WTC11 (cell line): ENCODE data around the gene RAN. TPM values are rescaled to one million over a fixed set of nuclear protein-coding genes. Genes with fewer than 3 reads are reported as not detected.
A peak's percentile ranks its signal among the peaks of the same experiment; 100 is the strongest.

Experiments
- ATAC-seq: fragments of 200-7000 bp; cut with Tn5 transposase; 2 replicates; pipeline ENCODE4 v1.10.0; 2021; ENCODE audit warnings: mild to moderate bottlenecking, moderate library complexity
- CTCF ChIA-PET: fragments of 300-600 bp; sonication (Branson Sonifier 250); formaldehyde crosslinking; loops from one replicate; lab custom pipeline; 2021; ENCODE audit warnings: antibody characterized with exemption; lab: Charles Lee
- POLR2A ChIA-PET: fragments of 350-600 bp; sonication (Branson Sonifier 250); formaldehyde crosslinking; loops from one replicate; lab custom pipeline; 2021; ENCODE audit warnings: antibody characterized with exemption; lab: Charles Lee
- DNase-seq: peaks from one replicate; pipeline ENCODE4 v3.0.0; 2021; ENCODE audit warnings: low spot score
- H3K27ac Mint-ChIP-seq: 2 replicates; pipeline ENCODE4 v1.8.0; 2021; ENCODE audit warnings: mixed read lengths
- H3K27me3 Mint-ChIP-seq: 2 replicates; pipeline ENCODE4 v1.8.0; 2021; ENCODE audit warnings: low read depth, mild to moderate bottlenecking, moderate library complexity, mixed read lengths
- H3K36me3 Mint-ChIP-seq: 2 replicates; pipeline ENCODE4 v1.8.0; 2021; ENCODE audit warnings: mixed read lengths
- H3K4me1 Mint-ChIP-seq: 2 replicates; pipeline ENCODE4 v1.8.0; 2022; ENCODE audit warnings: mixed read lengths
- H3K4me3 Mint-ChIP-seq: 2 replicates; pipeline ENCODE4 v1.8.0; 2021; ENCODE audit warnings: mild to moderate bottlenecking, moderate library complexity, mixed read lengths
- H3K9me3 Mint-ChIP-seq: 2 replicates; pipeline ENCODE4 v1.8.0; 2021; ENCODE audit warnings: mixed read lengths
- CREB1 ChIP-seq: sonication (generic); formaldehyde crosslinking; IDR thresholded peaks from 2 replicates; pipeline ENCODE4 v1.8.0; 2023; ENCODE audit warnings: mild to moderate bottlenecking, missing genetic modification reagents
- FOXK1 ChIP-seq: sonication (generic); formaldehyde crosslinking; IDR thresholded peaks from 2 replicates; pipeline ENCODE4 v1.8.0; 2022; ENCODE audit warnings: mild to moderate bottlenecking, moderate library complexity, missing genetic modification reagents
- FOXP1 ChIP-seq: sonication (generic); formaldehyde crosslinking; IDR thresholded peaks from 2 replicates; pipeline ENCODE4 v1.8.0; 2022; ENCODE audit warnings: missing genetic modification reagents, mild to moderate bottlenecking, moderate library complexity, borderline replicate concordance
- JAZF1 ChIP-seq: fragments of 250-450 bp; sonication (Bioruptor Pico); IDR thresholded peaks from 2 replicates; pipeline ENCODE4 v1.9.0; 2021; ENCODE audit warnings: moderate library complexity, mild to moderate bottlenecking, inconsistent platforms
- KAT7 ChIP-seq: sonication (generic); formaldehyde crosslinking; IDR thresholded peaks from 2 replicates; pipeline ENCODE4 v1.8.1; 2023; ENCODE audit warnings: missing genetic modification reagents, mild to moderate bottlenecking, borderline replicate concordance
- NFATC4 ChIP-seq: fragments of 250-450 bp; sonication (Bioruptor Pico); IDR thresholded peaks from 2 replicates; pipeline ENCODE4 v1.9.0; 2021; ENCODE audit warnings: mild to moderate bottlenecking
- NR1H2 ChIP-seq: sonication (generic); formaldehyde crosslinking; IDR thresholded peaks from 2 replicates; pipeline ENCODE4 v1.9.0; 2021; ENCODE audit warnings: mild to moderate bottlenecking, moderate library complexity, missing genetic modification reagents
- RELA ChIP-seq: sonication (generic); formaldehyde crosslinking; IDR thresholded peaks from 2 replicates; pipeline ENCODE4 v1.8.1; 2022; ENCODE audit warnings: missing genetic modification reagents, mild to moderate bottlenecking, borderline replicate concordance
- SOX15 ChIP-seq: fragments of 250-450 bp; sonication (Bioruptor Pico); IDR thresholded peaks from 2 replicates; pipeline ENCODE4 v1.9.0; 2021; ENCODE audit warnings: mild to moderate bottlenecking
- SP1 ChIP-seq: sonication (generic); formaldehyde crosslinking; conservative IDR thresholded peaks from 2 replicates; pipeline ENCODE4 v1.8.1; 2022; ENCODE audit warnings: missing genetic modification reagents
- ZBTB21 ChIP-seq: sonication (generic); formaldehyde crosslinking; IDR thresholded peaks from 2 replicates; pipeline ENCODE4 v1.8.1; 2023; ENCODE audit warnings: mild to moderate bottlenecking, missing genetic modification reagents, borderline replicate concordance
- ZNF138 ChIP-seq: sonication (generic); formaldehyde crosslinking; conservative IDR thresholded peaks from 2 replicates; pipeline ENCODE4 v1.8.1; 2022; ENCODE audit warnings: mild to moderate bottlenecking, moderate library complexity, missing genetic modification reagents
- ZNF263 ChIP-seq: sonication (generic); formaldehyde crosslinking; IDR thresholded peaks from 2 replicates; pipeline ENCODE4 v1.8.1; 2022; ENCODE audit warnings: low read depth, mild to moderate bottlenecking, moderate library complexity, missing genetic modification reagents
- ZNF423 ChIP-seq: fragments of 250-450 bp; sonication (Bioruptor Pico); IDR thresholded peaks from 2 replicates; pipeline ENCODE4 v2.1.2; 2022; ENCODE audit warnings: mild to moderate bottlenecking, moderate library complexity
- total RNA-seq: library from RNA; stranded (reverse); gene quantifications from 3 replicates; pipeline ENCODE4 v1.2.3, GENCODE V29; 2021
- TF ChIP-seq, protein P1 (sequence below): sonication (generic); formaldehyde crosslinking; IDR thresholded peaks from 2 replicates; pipeline ENCODE4 v1.8.1; 2023; ENCODE audit warnings: mild to moderate bottlenecking, missing genetic modification reagents, moderate library complexity
- TF ChIP-seq, protein P2 (sequence below): sonication (generic); formaldehyde crosslinking; IDR thresholded peaks from 2 replicates; pipeline ENCODE4 v1.8.1; 2022; ENCODE audit warnings: missing genetic modification reagents, borderline replicate concordance
- TF ChIP-seq, protein P3 (sequence below): fragments of 250-450 bp; sonication (Bioruptor Pico); IDR thresholded peaks from 2 replicates; pipeline ENCODE4 v1.9.0; 2021; ENCODE audit warnings: mild to moderate bottlenecking, borderline replicate concordance
- TF ChIP-seq, protein P4 (sequence below): fragments of 250-450 bp; sonication (Bioruptor Pico); IDR thresholded peaks from 2 replicates; pipeline ENCODE4 v1.9.0; 2021; ENCODE audit warnings: moderate library complexity, mild to moderate bottlenecking, inconsistent platforms, borderline replicate concordance
- TF ChIP-seq, protein P5 (sequence below): sonication (generic); formaldehyde crosslinking; IDR thresholded peaks from 2 replicates; pipeline ENCODE4 v1.8.0; 2023; ENCODE audit warnings: missing genetic modification reagents
- TF ChIP-seq, protein P6 (sequence below): fragments of 250-450 bp; sonication (Bioruptor Pico); IDR thresholded peaks from 2 replicates; pipeline ENCODE4 v2.1.2; 2022; ENCODE audit warnings: mild to moderate bottlenecking, moderate library complexity
- TF ChIP-seq, protein P7 (sequence below): sonication (generic); formaldehyde crosslinking; conservative IDR thresholded peaks from 2 replicates; pipeline ENCODE4 v1.8.1; 2023; ENCODE audit warnings: mild to moderate bottlenecking, low read depth, missing genetic modification reagents, moderate library complexity
- TF ChIP-seq, protein P8 (sequence below): fragments of 250-450 bp; sonication (Bioruptor Pico); IDR thresholded peaks from 2 replicates; pipeline ENCODE4 v1.9.0; 2021; ENCODE audit warnings: mild to moderate bottlenecking

Gene RAN
- total RNA-seq, 1 experiment from 2014 or later = 1,745 TPM

DNA sequence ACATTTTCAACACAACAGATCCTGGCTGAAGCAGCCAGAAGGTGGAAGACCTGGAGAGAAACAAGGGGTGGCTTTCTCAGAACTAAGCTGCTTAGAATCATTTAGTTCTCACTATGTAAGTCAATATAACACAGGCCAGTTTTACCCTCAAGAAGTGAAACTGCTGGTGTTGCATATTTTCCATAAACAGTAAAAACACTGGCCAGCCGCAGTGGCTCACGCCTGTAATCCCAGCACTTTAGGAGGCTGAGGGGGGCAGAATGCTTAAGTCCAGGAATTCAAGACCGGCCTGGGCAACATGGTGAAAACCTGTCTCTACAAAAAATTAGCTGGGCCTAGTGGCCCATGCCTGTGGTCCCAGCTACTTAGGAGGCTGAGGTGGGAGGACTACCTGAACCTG is 44.4 kb upstream of the RAN start:
- CTCF ChIA-PET = interaction anchor here (0.8 to 6.2 kb wide), 3 partner anchors 11 to 43 kb away, joined by 4 to 36 read pairs (median 4); no protein-coding TSS in a partner anchor
- H3K9me3 Mint-ChIP-seq = no peaks in the 10 kb centered on the region
- H3K27me3 Mint-ChIP-seq = no peaks in the 10 kb centered on the region
- TF ChIP-seq ZNF138 (CRISPR knock-in tag) (no peak), FOXP1 (CRISPR knock-in tag) (no peak), RELA (no peak), JAZF1 (no peak)
- TF ChIP-seq, protein P1, sequence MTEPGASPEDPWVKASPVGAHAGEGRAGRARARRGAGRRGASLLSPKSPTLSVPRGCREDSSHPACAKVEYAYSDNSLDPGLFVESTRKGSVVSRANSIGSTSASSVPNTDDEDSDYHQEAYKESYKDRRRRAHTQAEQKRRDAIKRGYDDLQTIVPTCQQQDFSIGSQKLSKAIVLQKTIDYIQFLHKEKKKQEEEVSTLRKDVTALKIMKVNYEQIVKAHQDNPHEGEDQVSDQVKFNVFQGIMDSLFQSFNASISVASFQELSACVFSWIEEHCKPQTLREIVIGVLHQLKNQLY (CRISPR knock-in tag) = no peak
- TF ChIP-seq, protein P2, sequence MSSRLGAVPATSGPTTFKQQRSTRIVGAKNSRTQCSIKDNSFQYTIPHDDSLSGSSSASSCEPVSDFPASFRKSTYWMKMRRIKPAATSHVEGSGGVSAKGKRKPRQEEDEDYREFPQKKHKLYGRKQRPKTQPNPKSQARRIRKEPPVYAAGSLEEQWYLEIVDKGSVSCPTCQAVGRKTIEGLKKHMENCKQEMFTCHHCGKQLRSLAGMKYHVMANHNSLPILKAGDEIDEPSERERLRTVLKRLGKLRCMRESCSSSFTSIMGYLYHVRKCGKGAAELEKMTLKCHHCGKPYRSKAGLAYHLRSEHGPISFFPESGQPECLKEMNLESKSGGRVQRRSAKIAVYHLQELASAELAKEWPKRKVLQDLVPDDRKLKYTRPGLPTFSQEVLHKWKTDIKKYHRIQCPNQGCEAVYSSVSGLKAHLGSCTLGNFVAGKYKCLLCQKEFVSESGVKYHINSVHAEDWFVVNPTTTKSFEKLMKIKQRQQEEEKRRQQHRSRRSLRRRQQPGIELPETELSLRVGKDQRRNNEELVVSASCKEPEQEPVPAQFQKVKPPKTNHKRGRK (CRISPR knock-in tag) = no peak
- TF ChIP-seq, protein P3, sequence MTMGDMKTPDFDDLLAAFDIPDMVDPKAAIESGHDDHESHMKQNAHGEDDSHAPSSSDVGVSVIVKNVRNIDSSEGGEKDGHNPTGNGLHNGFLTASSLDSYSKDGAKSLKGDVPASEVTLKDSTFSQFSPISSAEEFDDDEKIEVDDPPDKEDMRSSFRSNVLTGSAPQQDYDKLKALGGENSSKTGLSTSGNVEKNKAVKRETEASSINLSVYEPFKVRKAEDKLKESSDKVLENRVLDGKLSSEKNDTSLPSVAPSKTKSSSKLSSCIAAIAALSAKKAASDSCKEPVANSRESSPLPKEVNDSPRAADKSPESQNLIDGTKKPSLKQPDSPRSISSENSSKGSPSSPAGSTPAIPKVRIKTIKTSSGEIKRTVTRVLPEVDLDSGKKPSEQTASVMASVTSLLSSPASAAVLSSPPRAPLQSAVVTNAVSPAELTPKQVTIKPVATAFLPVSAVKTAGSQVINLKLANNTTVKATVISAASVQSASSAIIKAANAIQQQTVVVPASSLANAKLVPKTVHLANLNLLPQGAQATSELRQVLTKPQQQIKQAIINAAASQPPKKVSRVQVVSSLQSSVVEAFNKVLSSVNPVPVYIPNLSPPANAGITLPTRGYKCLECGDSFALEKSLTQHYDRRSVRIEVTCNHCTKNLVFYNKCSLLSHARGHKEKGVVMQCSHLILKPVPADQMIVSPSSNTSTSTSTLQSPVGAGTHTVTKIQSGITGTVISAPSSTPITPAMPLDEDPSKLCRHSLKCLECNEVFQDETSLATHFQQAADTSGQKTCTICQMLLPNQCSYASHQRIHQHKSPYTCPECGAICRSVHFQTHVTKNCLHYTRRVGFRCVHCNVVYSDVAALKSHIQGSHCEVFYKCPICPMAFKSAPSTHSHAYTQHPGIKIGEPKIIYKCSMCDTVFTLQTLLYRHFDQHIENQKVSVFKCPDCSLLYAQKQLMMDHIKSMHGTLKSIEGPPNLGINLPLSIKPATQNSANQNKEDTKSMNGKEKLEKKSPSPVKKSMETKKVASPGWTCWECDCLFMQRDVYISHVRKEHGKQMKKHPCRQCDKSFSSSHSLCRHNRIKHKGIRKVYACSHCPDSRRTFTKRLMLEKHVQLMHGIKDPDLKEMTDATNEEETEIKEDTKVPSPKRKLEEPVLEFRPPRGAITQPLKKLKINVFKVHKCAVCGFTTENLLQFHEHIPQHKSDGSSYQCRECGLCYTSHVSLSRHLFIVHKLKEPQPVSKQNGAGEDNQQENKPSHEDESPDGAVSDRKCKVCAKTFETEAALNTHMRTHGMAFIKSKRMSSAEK = no peak
- TF ChIP-seq, all 79 proteins: peak for 0
- POLR2A ChIA-PET = no interaction called here
- Mint-ChIP-seq H3K27ac (no peak overlapping the region), H3K4me3 (no peak overlapping the region), H3K36me3 (peaks cover 24% of the 10 kb centered on the region), H3K4me1 (peaks cover 42% of the 10 kb centered on the region)
- DNase-seq (no peak), ATAC-seq (no peak)

DNA sequence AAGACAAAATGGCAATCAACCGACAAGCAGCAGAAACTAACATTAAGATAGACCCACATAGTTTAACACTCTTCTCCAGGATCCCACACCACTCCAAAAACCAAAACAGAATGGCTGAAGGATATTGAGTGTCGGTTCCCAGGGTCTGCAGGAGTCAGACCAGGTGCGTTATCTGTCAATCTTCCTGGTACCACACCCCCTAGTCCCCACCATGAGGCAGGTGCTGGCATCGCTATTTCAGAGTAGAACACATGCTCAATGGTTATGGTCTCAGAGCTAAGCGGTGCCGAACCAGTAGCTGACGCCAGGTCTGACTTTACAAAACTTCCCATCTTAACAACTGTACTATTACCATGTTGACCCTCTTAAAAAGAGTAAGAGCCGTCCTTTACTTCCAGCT is 43.0 kb upstream of the RAN start:
- Mint-ChIP-seq H3K4me3 (no peak overlapping the region), H3K9me3 (no peaks in the 10 kb centered on the region), H3K4me1 (peaks cover 54% of the 10 kb centered on the region), H3K36me3 (peaks cover 10% of the 10 kb centered on the region), H3K27ac (peak overlapping the region; percentile 37), H3K27me3 (no peaks in the 10 kb centered on the region)
- POLR2A ChIA-PET = interaction anchor here (1.5 kb wide), 1 partner anchor 24 kb away, joined by 4 read pairs; no protein-coding TSS in a partner anchor
- CTCF ChIA-PET = interaction anchor here (0.6 to 6.2 kb wide), 5 partner anchors 20 to 1426 kb away, joined by 3 to 36 read pairs (median 3); no protein-coding TSS in a partner anchor
- ATAC-seq (peak; percentile 49), DNase-seq (no peak)
- TF ChIP-seq ZBTB21 (CRISPR knock-in tag) = no peak
- TF ChIP-seq, protein P4, sequence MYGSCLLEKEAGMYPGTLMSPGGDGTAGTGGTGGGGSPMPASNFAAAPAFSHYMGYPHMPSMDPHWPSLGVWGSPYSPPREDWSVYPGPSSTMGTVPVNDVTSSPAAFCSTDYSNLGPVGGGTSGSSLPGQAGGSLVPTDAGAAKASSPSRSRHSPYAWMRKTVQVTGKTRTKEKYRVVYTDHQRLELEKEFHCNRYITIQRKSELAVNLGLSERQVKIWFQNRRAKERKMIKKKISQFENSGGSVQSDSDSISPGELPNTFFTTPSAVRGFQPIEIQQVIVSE = no peak
- TF ChIP-seq CREB1 = no peak
- TF ChIP-seq KAT7 (CRISPR knock-in tag) = no peak
- TF ChIP-seq ZNF263 (CRISPR knock-in tag) = no peak
- no peak for TF ChIP-seq NFATC4 (CRISPR knock-in tag)
- no peak for TF ChIP-seq SP1 (CRISPR knock-in tag)
- TF ChIP-seq, protein P5, sequence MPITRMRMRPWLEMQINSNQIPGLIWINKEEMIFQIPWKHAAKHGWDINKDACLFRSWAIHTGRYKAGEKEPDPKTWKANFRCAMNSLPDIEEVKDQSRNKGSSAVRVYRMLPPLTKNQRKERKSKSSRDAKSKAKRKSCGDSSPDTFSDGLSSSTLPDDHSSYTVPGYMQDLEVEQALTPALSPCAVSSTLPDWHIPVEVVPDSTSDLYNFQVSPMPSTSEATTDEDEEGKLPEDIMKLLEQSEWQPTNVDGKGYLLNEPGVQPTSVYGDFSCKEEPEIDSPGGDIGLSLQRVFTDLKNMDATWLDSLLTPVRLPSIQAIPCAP (CRISPR knock-in tag) = no peak
- TF ChIP-seq FOXK1 = no peak
- TF ChIP-seq SOX15 (CRISPR knock-in tag) = no peak
- TF ChIP-seq, protein P6, sequence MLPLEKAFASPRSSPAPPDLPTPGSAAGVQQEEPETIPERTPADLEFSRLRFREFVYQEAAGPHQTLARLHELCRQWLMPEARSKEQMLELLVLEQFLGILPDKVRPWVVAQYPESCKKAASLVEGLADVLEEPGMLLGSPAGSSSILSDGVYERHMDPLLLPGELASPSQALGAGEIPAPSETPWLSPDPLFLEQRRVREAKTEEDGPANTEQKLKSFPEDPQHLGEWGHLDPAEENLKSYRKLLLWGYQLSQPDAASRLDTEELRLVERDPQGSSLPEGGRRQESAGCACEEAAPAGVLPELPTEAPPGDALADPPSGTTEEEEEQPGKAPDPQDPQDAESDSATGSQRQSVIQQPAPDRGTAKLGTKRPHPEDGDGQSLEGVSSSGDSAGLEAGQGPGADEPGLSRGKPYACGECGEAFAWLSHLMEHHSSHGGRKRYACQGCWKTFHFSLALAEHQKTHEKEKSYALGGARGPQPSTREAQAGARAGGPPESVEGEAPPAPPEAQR (CRISPR knock-in tag) = no peak
- TF ChIP-seq ZNF423 (CRISPR knock-in tag) = no peak
- TF ChIP-seq, protein P7, sequence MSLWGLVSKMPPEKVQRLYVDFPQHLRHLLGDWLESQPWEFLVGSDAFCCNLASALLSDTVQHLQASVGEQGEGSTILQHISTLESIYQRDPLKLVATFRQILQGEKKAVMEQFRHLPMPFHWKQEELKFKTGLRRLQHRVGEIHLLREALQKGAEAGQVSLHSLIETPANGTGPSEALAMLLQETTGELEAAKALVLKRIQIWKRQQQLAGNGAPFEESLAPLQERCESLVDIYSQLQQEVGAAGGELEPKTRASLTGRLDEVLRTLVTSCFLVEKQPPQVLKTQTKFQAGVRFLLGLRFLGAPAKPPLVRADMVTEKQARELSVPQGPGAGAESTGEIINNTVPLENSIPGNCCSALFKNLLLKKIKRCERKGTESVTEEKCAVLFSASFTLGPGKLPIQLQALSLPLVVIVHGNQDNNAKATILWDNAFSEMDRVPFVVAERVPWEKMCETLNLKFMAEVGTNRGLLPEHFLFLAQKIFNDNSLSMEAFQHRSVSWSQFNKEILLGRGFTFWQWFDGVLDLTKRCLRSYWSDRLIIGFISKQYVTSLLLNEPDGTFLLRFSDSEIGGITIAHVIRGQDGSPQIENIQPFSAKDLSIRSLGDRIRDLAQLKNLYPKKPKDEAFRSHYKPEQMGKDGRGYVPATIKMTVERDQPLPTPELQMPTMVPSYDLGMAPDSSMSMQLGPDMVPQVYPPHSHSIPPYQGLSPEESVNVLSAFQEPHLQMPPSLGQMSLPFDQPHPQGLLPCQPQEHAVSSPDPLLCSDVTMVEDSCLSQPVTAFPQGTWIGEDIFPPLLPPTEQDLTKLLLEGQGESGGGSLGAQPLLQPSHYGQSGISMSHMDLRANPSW (CRISPR knock-in tag) = no peak
- TF ChIP-seq, protein P8, sequence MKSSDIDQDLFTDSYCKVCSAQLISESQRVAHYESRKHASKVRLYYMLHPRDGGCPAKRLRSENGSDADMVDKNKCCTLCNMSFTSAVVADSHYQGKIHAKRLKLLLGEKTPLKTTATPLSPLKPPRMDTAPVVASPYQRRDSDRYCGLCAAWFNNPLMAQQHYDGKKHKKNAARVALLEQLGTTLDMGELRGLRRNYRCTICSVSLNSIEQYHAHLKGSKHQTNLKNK (CRISPR knock-in tag) = no peak
- TF ChIP-seq NR1H2 (CRISPR knock-in tag) = no peak
